ENCODE measurements around the gene FAM219B. TPM values are rescaled to one million over a fixed set of nuclear protein-coding genes. Genes with fewer than 3 reads are reported as not detected.
"Not testable (repeated sequence)": the region's sequence is repeated elsewhere in the genome, so short reads cannot be mapped to it uniquely, and the experiment has no call there.

Gene FAM219B
- polyA plus RNA-seq, 1 experiment = 66.7 TPM

DNA sequence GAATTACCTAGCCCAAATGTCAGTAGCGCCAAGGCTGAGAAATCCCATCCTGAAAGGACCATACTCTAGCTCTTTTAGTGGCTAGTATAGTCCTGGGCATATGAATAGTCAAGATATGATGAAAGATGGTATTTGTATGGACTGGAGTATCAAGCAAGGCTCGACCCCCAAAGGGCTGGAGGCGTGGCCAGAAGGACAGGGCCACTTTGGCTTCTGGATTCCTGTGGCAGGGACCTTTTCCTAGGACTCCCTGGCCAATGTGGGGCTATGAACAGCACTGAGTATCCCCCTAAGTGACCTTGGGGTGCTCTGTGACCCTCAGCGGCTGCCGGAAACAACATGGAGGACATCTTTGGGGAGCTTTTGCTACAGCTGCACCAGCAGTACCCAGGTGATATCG is 10.8 kb downstream of the FAM219B start:
- ChIA-PET CTCF (interaction anchor here (7.2 kb wide), 1 partner anchor 124 kb away, joined by 57 read pairs; no protein-coding TSS in a partner anchor), POLR2A (no interaction called here)
- H3K27me3 ChIP-seq (ENCODE audit: control insufficient read depth, insufficient read depth, low read length) = no peaks in the 10 kb centered on the region
- H3K4me3 ChIP-seq (ENCODE audit: low read depth, low read length) = no peak overlapping the region
- TF ChIP-seq, protein P1, sequence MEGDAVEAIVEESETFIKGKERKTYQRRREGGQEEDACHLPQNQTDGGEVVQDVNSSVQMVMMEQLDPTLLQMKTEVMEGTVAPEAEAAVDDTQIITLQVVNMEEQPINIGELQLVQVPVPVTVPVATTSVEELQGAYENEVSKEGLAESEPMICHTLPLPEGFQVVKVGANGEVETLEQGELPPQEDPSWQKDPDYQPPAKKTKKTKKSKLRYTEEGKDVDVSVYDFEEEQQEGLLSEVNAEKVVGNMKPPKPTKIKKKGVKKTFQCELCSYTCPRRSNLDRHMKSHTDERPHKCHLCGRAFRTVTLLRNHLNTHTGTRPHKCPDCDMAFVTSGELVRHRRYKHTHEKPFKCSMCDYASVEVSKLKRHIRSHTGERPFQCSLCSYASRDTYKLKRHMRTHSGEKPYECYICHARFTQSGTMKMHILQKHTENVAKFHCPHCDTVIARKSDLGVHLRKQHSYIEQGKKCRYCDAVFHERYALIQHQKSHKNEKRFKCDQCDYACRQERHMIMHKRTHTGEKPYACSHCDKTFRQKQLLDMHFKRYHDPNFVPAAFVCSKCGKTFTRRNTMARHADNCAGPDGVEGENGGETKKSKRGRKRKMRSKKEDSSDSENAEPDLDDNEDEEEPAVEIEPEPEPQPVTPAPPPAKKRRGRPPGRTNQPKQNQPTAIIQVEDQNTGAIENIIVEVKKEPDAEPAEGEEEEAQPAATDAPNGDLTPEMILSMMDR (IDR thresholded peaks at IDR 0.05; ENCODE audit: insufficient read depth, low read depth, low read length) = no peak
- H3K36me3 ChIP-seq (ENCODE audit: control insufficient read depth, insufficient read depth, low read length) = peaks cover 23% of the 10 kb centered on the region
- no peak for DNase-seq (ENCODE audit: low read depth)

DNA sequence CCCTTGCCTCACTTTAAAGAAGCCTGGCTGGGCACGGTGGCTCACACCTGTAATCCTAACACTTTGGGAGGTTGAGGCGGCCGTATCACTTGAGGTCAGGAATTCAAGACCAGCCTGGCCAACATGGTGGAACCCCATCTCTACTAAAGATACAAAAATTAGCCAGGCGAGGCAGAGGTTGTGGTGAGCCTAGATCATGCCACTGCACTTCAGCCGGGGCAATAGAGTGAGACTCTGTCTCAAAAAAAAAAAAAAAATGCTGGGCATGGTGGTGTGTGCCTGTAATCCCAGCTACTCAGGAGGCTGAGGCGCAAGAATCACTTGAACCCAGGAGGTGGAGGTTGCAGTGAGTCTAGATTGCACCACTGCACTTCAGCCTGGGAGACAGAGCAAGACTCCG is 12.3 kb downstream of the FAM219B start:
- H3K27me3 ChIP-seq (ENCODE audit: control insufficient read depth, insufficient read depth, low read length); H3K4me3 ChIP-seq (ENCODE audit: low read depth, low read length); DNase-seq (ENCODE audit: low read depth): not testable (repeated sequence)
- peaks cover 15% of the 10 kb centered on the region for H3K36me3 ChIP-seq (ENCODE audit: control insufficient read depth, insufficient read depth, low read length)
- CTCF ChIA-PET = interaction anchor here (1.7 kb wide), 1 partner anchor 12 kb away, joined by 5 read pairs; the partner anchor contains the start of gene FAM219B
- POLR2A ChIA-PET = interaction anchor here (0.7 to 0.8 kb wide), 2 partner anchors 24 to 117 kb away, joined by 3 to 11 read pairs; no protein-coding TSS in a partner anchor

DNA sequence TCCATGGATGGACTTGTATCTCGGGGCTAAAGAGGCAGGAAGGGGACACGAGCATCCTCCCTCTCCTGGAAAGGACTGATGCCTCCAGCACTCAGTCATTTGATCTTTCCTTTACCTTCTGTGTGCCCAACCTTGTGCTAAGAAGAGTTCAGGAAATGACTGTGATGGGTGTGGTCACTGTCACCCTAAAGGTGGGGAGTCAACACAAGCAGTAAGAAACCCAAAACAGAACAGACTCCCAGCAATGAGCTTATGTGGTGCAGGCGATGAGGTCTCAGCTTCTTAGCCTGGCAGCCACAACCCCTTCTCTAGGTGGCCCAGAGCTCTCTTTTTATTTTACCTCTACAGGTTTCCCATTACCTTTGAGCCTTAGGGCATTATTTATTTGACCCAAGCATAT is 13.0 kb downstream of the FAM219B start:
- DNase-seq (ENCODE audit: low read depth) = no peak
- Histone ChIP-seq H3K36me3 (ENCODE audit: control insufficient read depth, insufficient read depth, low read length) (peaks cover 14% of the 10 kb centered on the region), H3K4me3 (ENCODE audit: low read depth, low read length) (no peak overlapping the region), H3K27me3 (ENCODE audit: control insufficient read depth, insufficient read depth, low read length) (no peaks in the 10 kb centered on the region)
- TF ChIP-seq, protein P1 (IDR thresholded peaks at IDR 0.05; ENCODE audit: insufficient read depth, low read depth, low read length) = no peak
- CTCF ChIA-PET = interaction anchor here (1.7 to 2.8 kb wide), 2 partner anchors 8 to 13 kb away, joined by 5 to 23 read pairs; partner anchors contain the start of gene FAM219B
- POLR2A ChIA-PET = no interaction called here

DNA sequence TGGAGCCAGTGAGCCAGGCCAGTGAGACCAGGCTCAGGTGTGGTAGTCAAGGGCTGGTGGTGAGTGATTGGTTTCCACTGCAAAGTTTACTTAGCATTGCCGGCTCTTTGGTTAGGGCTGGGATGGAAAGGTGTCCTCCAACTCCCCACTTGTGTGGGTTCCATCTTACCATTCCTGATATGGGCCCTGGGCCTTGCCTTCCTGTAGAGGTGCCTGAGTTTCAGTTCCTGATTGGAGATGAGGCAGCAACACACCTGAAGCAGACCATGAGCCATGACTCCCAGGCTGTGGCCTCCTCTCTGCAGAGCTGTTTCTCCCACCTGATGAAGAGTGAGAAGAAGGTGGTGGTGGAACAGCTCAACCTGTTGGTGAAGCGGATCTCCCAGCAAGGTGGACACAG is 13.7 kb downstream of the FAM219B start:
- H3K4me3 ChIP-seq (ENCODE audit: low read depth, low read length) = no peak overlapping the region
- peaks cover 14% of the 10 kb centered on the region for H3K36me3 ChIP-seq (ENCODE audit: control insufficient read depth, insufficient read depth, low read length)
- DNase-seq (ENCODE audit: low read depth) = no peak
- ChIA-PET CTCF (interaction anchor here (0.6 to 2.8 kb wide), 2 partner anchors 9 to 14 kb away, joined by 3 to 23 read pairs; partner anchors contain the start of gene FAM219B), POLR2A (no interaction called here)
- TF ChIP-seq, protein P1 (IDR thresholded peaks at IDR 0.05; ENCODE audit: insufficient read depth, low read depth, low read length) = no peak
- no peaks in the 10 kb centered on the region for H3K27me3 ChIP-seq (ENCODE audit: control insufficient read depth, insufficient read depth, low read length)

DNA sequence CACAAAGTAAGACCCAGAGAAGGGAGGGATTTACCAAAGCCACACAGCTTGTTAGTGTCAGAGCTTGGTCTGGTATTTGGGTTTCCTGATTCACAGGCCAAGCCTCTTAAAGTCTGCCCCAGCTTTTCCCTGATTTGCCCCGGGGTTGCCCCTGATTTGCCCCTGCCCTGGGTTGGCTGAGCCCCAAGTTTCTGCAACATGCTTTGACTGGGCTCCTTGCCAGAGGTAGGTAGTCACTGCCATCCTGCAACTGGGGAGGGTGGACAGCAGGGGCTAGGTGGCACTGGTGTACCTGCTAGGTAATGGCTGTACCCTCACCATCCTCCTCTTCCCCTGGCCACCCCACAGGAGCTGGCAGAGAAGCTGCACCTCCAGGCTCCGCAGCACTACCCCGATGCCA is 14.3 kb downstream of the FAM219B start:
- no peak for DNase-seq (ENCODE audit: low read depth)
- Histone ChIP-seq H3K27me3 (ENCODE audit: control insufficient read depth, insufficient read depth, low read length) (no peaks in the 10 kb centered on the region), H3K4me3 (ENCODE audit: low read depth, low read length) (no peak overlapping the region), H3K36me3 (ENCODE audit: control insufficient read depth, insufficient read depth, low read length) (peaks cover 14% of the 10 kb centered on the region)
- POLR2A ChIA-PET = no interaction called here
- CTCF ChIA-PET = interaction anchor here (2.8 kb wide), 1 partner anchor 9 kb away, joined by 23 read pairs; no protein-coding TSS in a partner anchor
- TF ChIP-seq, protein P1 (IDR thresholded peaks at IDR 0.05; ENCODE audit: insufficient read depth, low read depth, low read length) = no peak

DNA sequence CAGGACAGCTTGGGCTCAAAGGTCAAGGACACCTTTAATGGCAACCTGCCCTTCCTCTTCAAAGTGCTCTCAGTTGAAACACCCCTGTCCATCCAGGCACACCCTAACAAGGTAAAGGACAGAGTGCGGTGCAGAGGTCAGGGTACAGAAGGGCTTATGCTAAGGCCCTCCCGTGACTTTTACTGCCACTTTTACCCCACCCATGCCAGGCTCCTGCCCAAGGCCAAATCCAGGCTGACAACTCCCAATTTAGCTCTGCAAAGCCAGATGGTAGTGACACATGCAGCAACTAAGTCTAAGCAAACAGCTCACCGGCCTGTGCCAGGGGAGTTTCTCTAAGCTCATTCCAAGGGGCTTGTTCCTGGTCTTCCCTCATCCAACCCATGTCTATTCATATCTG is 15.2 kb downstream of the FAM219B start:
- H3K4me3 ChIP-seq (ENCODE audit: low read depth, low read length) = no peak overlapping the region

More for the DNA sequence above, 15.2 kb downstream of the FAM219B start:
- peaks cover 11% of the 10 kb centered on the region for H3K36me3 ChIP-seq (ENCODE audit: control insufficient read depth, insufficient read depth, low read length)
- ChIA-PET POLR2A (no interaction called here), CTCF (interaction anchor here (2.8 kb wide), 1 partner anchor 10 kb away, joined by 23 read pairs; no protein-coding TSS in a partner anchor)
- no peaks in the 10 kb centered on the region for H3K27me3 ChIP-seq (ENCODE audit: control insufficient read depth, insufficient read depth, low read length)
- TF ChIP-seq, protein P1 (IDR thresholded peaks at IDR 0.05; ENCODE audit: insufficient read depth, low read depth, low read length) = no peak
- no peak for DNase-seq (ENCODE audit: low read depth)
